ENCODE data around the gene CITED4.

Gene CITED4

GRCh38 chr1:40880813-40881549 lies 18.8 kb upstream of the CITED4 start:
- Histone ChIP-seq H3K4me3 (ENCODE audit: low read depth, low read length, poor library complexity, severe bottlenecking) (no peak overlapping the region), H3K4me1 (ENCODE audit: insufficient read depth, low read length, severe bottlenecking) (no peaks in the 10 kb centered on the region), H3F3A (ENCODE audit: insufficient read depth, low read length) (no peaks in the 10 kb centered on the region), H3K9me3 (ENCODE audit: low read length) (peaks cover 5% of the 10 kb centered on the region; the same call in 1 of the 2 replicates), H4K20me1 (ENCODE audit: insufficient read depth, low read length) (no peaks in the 10 kb centered on the region), H3K9ac (ENCODE audit: low read length) (no peak overlapping the region), H3K9me2 (ENCODE audit: low read depth, low read length) (no peaks in the 10 kb centered on the region), H3K27ac (ENCODE audit: low read depth, low read length, poor library complexity, severe bottlenecking) (no peak overlapping the region), H3K79me2 (ENCODE audit: insufficient read depth, low read length) (no peaks in the 10 kb centered on the region), H3K36me3 (ENCODE audit: insufficient read depth, low read length) (no peaks in the 10 kb centered on the region; the same call in 1 of the 2 replicates), H3K27me3 (ENCODE audit: insufficient read depth, low read length) (peaks cover 10% of the 10 kb centered on the region), H3K4me2 (ENCODE audit: low read length) (no peak overlapping the region), H2AFZ (ENCODE audit: low read length) (no peak overlapping the region)
- TF ChIP-seq EZH2 (IDR thresholded peaks at IDR 0.05; ENCODE audit: borderline replicate concordance, low read length), result no peak
- TF ChIP-seq CTCF (IDR thresholded peaks at IDR 0.05; ENCODE audit: low read length), result no peak

DNA sequence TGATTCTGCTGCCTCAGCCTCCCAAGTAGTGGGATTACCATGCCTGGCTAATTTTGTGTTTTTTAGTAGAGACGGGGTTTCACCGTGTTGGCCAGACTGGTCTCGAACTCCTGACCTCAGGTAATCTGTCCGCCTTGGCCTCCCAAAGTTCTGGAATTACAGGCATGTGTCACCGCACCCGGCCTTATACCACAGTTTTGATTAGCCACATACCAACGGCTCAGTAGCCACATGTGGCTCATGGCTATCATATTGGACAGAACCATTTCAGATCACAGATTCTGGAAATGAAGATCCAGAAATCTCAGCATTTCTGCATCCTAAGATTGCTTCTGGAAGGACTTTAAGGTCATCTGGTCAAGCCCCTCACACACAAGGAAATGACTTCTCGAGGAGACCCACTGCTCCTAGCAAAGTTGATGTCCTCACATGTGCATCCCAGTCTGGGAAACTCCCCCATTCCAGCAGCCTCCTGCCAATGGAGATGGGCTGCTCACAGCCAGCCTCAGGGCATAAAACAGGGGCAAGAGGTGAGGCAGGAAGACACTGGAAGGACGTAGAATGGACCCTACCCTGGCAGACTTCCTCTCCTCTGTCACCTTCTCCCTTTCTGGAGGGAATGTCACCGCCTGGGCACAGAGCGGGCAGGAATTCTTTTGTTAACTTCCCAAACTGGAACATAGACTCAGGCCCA lies 17.5 kb upstream of the CITED4 start:
- Histone ChIP-seq H3K9me3 (ENCODE audit: low read length) (peaks cover 7% of the 10 kb centered on the region; the same call in 1 of the 2 replicates), H3K27ac (ENCODE audit: low read depth, low read length, poor library complexity, severe bottlenecking) (no peak overlapping the region), H3K4me2 (ENCODE audit: low read length) (no peak overlapping the region)

GRCh38 chr1:40878906-40879305 lies 16.7 kb upstream of the CITED4 start:
- Histone ChIP-seq H4K20me1 (ENCODE audit: insufficient read depth, low read length) (no peaks in the 10 kb centered on the region), H3K4me3 (ENCODE audit: low read depth, low read length, poor library complexity, severe bottlenecking) (no peak overlapping the region), H3K9ac (ENCODE audit: low read length) (no peak overlapping the region), H3K4me1 (ENCODE audit: insufficient read depth, low read length, severe bottlenecking) (no peaks in the 10 kb centered on the region), H3K36me3 (ENCODE audit: insufficient read depth, low read length) (no peaks in the 10 kb centered on the region; the same call in 1 of the 2 replicates), H2AFZ (ENCODE audit: low read length) (no peak overlapping the region), H3K9me3 (ENCODE audit: low read length) (peaks cover 7% of the 10 kb centered on the region; the same call in 1 of the 2 replicates), H3K9me2 (ENCODE audit: low read depth, low read length) (no peaks in the 10 kb centered on the region), H3F3A (ENCODE audit: insufficient read depth, low read length) (no peaks in the 10 kb centered on the region), H3K79me2 (ENCODE audit: insufficient read depth, low read length) (no peaks in the 10 kb centered on the region), H3K27me3 (ENCODE audit: insufficient read depth, low read length) (peaks cover 10% of the 10 kb centered on the region), H3K4me2 (ENCODE audit: low read length) (no peak overlapping the region), H3K27ac (ENCODE audit: low read depth, low read length, poor library complexity, severe bottlenecking) (no peak overlapping the region)
- TF ChIP-seq CTCF (IDR thresholded peaks at IDR 0.05; ENCODE audit: low read length) (no peak), EZH2 (IDR thresholded peaks at IDR 0.05; ENCODE audit: borderline replicate concordance, low read length) (no peak)

More for the DNA sequence above, 17.5 kb upstream of the CITED4 start:
- H3K27me3 ChIP-seq (ENCODE audit: insufficient read depth, low read length), result peaks cover 10% of the 10 kb centered on the region
- H4K20me1 ChIP-seq (ENCODE audit: insufficient read depth, low read length), result no peaks in the 10 kb centered on the region
- H3K9ac ChIP-seq (ENCODE audit: low read length), result no peak overlapping the region
- no peak overlapping the region for H2AFZ ChIP-seq (ENCODE audit: low read length)
- TF ChIP-seq CTCF (IDR thresholded peaks at IDR 0.05; ENCODE audit: low read length) (no peak), EZH2 (IDR thresholded peaks at IDR 0.05; ENCODE audit: borderline replicate concordance, low read length) (no peak)
- H3F3A ChIP-seq (ENCODE audit: insufficient read depth, low read length), result no peaks in the 10 kb centered on the region
- no peaks in the 10 kb centered on the region for H3K4me1 ChIP-seq (ENCODE audit: insufficient read depth, low read length, severe bottlenecking)
- H3K36me3 ChIP-seq (ENCODE audit: insufficient read depth, low read length), result no peaks in the 10 kb centered on the region; the same call in 1 of the 2 replicates
- H3K79me2 ChIP-seq (ENCODE audit: insufficient read depth, low read length), result no peaks in the 10 kb centered on the region
- H3K9me2 ChIP-seq (ENCODE audit: low read depth, low read length), result no peaks in the 10 kb centered on the region
- no peak overlapping the region for H3K4me3 ChIP-seq (ENCODE audit: low read depth, low read length, poor library complexity, severe bottlenecking)
